Subcutaneous abdominal adipose tissue (tissue), 5 donors: ENCODE results near the gene COX6B1.
"Not testable (repeated sequence)": the region's sequence is repeated elsewhere in the genome, so short reads cannot be mapped to it uniquely, and the experiment has no call there.

Source experiments
- H3K27ac ChIP-seq: one replicate; pipeline ENCODE4 v1.7.0; 2013; ENCODE audit warnings: low read depth, mild to moderate bottlenecking, inconsistent platforms, low read length, moderate library complexity
- H3K27me3 ChIP-seq, 5 donors: one replicate each; pipeline ENCODE4 v1.7.0; 2013; ENCODE audit warnings: low read length in 5 of 5, inconsistent platforms in 1 of 5; ENCODE audit not compliant: control insufficient read depth in 5 of 5, insufficient read depth in 4 of 5
- H3K36me3 ChIP-seq, 5 donors: one replicate each; pipeline ENCODE4 v1.7.0; 2013; ENCODE audit warnings: low read length in 5 of 5; ENCODE audit not compliant: control insufficient read depth in 5 of 5, insufficient read depth in 5 of 5
- H3K4me1 ChIP-seq, 5 donors: one replicate each; pipeline ENCODE4 v1.7.0; 2013; ENCODE audit warnings: low read length in 5 of 5, mild to moderate bottlenecking in 3 of 5, moderate library complexity in 1 of 5; ENCODE audit not compliant: control insufficient read depth in 5 of 5, insufficient read depth in 5 of 5
- H3K4me3 ChIP-seq, 5 donors: one replicate each; pipeline ENCODE4 v1.7.0; 2013; ENCODE audit warnings: low read length in 5 of 5, low read depth in 1 of 5
- H3K9ac ChIP-seq, 5 donors: one replicate each; pipeline ENCODE4 v1.7.0; 2013; ENCODE audit warnings: low read length in 5 of 5, mild to moderate bottlenecking in 4 of 5, moderate library complexity in 3 of 5
- H3K9me3 ChIP-seq, 5 donors: one replicate each; pipeline ENCODE4 v1.7.0; 2013; ENCODE audit warnings: low read length in 5 of 5; ENCODE audit not compliant: control insufficient read depth in 5 of 5
- donor health status: healthy.
- donor health status: healthy.
- donor health status: healthy.
- donor health status: healthy.
- donor health status: healthy.

Gene COX6B1

DNA sequence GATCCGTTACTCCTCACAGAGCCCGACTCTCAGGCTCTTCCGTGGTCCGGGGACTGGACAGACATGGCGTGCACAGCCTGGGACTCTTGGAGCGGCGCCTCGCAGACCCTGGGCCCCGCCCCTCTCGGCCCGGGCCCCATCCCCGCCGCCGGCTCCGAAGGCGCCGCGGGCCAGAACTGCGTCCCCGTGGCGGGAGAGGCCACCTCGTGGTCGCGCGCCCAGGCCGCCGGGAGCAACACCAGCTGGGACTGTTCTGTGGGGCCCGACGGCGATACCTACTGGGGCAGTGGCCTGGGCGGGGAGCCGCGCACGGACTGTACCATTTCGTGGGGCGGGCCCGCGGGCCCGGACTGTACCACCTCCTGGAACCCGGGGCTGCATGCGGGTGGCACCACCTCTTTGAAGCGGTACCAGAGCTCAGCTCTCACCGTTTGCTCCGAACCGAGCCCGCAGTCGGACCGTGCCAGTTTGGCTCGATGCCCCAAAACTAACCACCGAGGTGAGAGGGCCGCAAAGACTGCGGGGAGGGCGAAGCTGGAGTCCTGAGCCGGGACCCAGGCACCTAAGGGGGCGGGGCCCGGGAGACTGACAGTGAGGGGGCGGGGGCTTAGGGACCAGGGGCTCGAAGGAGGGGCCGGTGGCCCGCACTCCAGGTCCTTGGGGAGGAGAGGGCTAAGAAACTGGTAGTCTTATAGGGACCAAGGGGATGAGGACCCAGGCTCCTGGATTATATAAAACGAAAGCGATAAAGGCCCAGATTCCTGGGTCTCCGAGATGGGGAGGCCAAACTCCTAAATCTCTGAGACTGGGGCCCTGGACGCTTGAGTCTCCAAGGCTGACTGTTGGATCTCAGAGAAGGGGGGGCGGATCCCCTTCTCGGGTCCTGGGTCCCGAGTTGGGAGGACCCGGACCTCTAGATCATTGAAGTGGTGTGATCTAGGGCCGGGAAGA, 4.6 kb upstream of the COX6B1 start:
- Histone ChIP-seq H3K4me3 (peak overlapping the region; percentile 73 to 88 (median 78)), H3K27ac (peak overlapping the region; percentile 85), H3K27me3 (no peaks in the 10 kb centered on the region), H3K9ac (peak overlapping the region; percentile 48 to 88 (median 78)), H3K9me3 (no peaks in the 10 kb centered on the region), H3K4me1 (peaks cover 3 to 65% (median 35%) of the 10 kb centered on the region in 5 donors), H3K36me3 (no peaks in the 10 kb centered on the region)

DNA sequence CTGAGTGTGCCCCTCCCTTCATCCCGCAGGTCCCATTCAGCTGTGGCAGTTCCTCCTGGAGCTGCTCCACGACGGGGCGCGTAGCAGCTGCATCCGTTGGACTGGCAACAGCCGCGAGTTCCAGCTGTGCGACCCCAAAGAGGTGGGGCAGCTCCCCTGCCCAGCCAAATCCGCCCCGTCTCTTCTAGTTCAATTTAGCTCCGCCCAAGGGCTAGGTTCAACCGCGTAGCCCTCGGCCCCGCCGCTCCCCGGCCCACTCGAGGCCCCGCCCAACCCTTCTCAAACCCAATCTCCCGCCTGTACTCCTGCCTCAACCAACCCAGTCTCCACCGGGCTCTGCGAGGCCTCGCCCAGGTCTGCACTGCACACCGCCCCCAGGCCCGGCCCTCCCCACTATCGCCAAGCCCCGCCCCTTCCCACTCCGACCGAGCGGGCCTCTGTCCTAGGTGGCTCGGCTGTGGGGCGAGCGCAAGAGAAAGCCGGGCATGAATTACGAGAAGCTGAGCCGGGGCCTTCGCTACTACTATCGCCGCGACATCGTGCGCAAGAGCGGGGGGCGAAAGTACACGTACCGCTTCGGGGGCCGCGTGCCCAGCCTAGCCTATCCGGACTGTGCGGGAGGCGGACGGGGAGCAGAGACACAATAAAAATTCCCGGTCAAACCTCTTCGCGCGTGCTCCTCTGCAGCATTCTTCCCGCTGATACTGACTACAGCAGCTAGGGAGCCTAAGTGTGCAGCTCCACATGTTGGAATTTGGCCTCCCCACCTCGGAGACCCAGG, 3.7 kb upstream of the COX6B1 start:
- Histone ChIP-seq H3K4me3 (peak overlapping the region; percentile 73 to 88 (median 78)), H3K9me3 (no peaks in the 10 kb centered on the region), H3K9ac (peak overlapping the region; percentile 48 to 88 (median 78)), H3K27me3 (no peaks in the 10 kb centered on the region), H3K27ac (peak overlapping the region; percentile 85), H3K36me3 (no peaks in the 10 kb centered on the region), H3K4me1 (peaks cover 8 to 68% (median 38%) of the 10 kb centered on the region in 5 donors)

DNA sequence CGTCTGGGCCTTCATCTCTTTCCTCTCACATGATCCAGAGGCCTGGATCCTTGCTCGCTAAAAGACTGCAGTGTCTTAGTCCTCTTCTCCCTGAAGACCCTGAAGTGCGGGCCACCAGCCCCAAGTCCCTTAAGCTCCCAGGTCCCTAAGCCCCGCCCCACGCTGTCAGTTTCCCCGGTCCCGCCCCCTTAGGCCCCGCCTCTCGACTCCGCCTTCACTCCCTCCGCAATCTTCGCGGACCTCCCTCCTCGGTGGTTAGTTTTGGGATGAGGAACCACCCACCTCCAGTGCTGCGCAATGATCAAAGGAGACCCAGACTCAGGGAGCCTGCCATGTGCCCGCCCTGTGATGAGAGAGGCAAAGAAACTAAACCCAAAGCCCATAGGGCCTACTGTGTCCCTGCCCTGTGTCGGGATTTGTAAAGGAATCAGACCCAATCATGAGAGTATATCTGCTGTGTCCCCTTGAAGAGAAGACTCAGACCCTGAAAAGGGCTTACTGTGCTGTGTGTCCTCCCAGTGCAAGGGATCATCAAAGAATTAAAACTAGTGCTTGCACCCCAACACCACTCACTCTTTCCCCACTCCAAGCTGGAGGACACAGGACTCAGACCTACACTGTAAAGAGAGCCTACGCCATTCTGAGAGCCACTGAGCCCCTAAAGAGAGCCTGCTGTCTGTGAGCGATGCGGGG, 3.0 kb upstream of the COX6B1 start:
- Histone ChIP-seq H3K4me1 (peaks cover 8 to 73% (median 45%) of the 10 kb centered on the region in 5 donors), H3K36me3 (no peaks in the 10 kb centered on the region)

DNA sequence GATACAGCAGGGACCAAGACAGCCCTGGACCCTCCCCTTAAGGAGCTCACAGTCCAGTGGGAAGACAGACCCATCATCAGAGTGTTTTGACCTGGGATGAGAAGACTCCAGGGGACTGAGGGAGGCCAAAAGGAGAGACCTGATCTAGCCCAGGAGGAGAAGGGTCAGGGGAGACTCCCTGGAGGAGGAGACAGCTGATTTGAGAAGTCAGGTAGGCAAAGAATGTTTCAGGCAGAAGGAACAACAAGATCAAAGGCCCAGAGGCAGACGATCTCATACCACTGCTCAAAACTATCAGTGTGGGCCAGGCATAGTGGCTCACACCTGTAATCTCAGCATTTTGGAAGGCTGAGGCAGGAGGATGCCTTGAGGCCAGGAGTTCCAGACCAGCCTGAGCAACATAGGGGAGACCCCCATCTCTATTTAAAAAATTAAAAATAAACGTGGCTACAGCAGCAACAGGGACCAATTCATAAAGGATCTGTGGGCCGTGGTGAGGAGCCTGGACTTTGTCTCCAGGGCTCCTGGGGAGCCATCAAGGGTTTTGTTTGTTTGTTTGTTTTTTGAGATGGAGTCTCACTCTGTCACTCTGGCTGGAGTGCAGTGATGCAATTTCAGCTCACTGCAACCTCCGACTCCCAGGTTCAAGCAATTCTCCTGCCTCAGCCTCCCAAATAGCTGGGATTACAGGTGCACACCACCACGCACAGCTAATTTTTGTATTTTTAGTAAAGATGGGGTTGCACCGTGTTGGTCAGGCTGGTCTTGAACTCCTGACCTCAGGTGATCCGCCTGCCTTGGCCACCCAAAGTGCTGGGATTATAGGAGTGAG, 2.2 kb upstream of the COX6B1 start:
- H3K4me1 ChIP-seq: peaks cover 8 to 76% (median 49%) of the 10 kb centered on the region in 5 donors
- H3K9me3 ChIP-seq: no peaks in the 10 kb centered on the region
- peak overlapping the region in 1 of 5 donors; percentile 67 for H3K4me3 ChIP-seq
- H3K36me3 ChIP-seq: peaks cover 0 to 6% (median 3%) of the 10 kb centered on the region in 5 donors
- H3K27me3 ChIP-seq: no peaks in the 10 kb centered on the region
- no peak overlapping the region for H3K9ac ChIP-seq
- no peak overlapping the region for H3K27ac ChIP-seq

More for the DNA sequence above, 3.0 kb upstream of the COX6B1 start:
- Histone ChIP-seq H3K9ac (peak overlapping the region; percentile 48 to 85 (median 72)), H3K9me3 (no peaks in the 10 kb centered on the region), H3K27ac (peak overlapping the region; percentile 85), H3K4me3 (peak overlapping the region; percentile 73 to 81 (median 78)), H3K27me3 (no peaks in the 10 kb centered on the region)

DNA sequence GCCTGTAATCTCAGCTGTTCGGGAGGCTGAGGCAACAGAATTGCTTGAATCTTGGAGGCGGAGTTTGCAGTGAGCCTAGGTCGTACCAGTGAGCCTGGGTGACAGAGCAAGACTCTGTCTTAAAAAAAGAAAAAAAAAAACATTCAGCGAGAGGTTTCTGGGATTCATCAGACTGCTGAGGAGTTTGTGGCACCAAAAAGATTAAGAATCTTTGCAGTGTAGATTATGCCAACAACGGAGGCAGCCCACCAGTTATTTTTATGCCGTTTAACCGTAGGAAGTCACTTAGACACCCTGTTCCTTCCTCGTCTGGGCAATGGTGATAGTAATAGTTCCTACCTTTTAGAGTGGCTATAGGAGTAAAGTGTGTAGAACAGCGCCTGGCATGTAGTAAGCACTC, 2.5 kb downstream of the COX6B1 start:
- no peak overlapping the region for H3K27ac ChIP-seq
- peaks cover 3 to 40% (median 29%) of the 10 kb centered on the region in 5 donors for H3K36me3 ChIP-seq
- no peak overlapping the region for H3K4me3 ChIP-seq
- no peak overlapping the region for H3K9ac ChIP-seq
- peaks cover 8 to 34% (median 21%) of the 10 kb centered on the region in 5 donors for H3K4me1 ChIP-seq
- no peaks in the 10 kb centered on the region for H3K9me3 ChIP-seq
- H3K27me3 ChIP-seq: no peaks in the 10 kb centered on the region

DNA sequence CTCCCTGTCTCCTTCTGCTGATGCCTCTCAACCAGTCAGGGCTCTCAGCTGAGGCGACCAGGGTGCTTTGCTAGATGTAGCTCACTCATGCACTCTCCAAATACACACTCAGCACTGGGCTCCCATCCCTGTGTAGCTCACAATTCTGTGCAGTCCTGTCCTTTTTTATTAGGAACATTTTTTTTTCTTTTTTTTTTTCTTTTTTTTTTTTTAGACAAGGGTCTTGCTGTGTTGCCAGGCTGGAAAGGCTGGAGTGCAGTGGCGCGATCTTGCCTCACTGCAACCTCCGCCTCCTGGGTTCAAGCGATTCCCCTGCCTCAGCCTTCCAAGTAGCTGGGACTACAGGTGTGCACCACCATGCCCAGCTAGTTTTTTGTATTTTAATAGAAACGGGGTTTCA, 6.7 kb downstream of the COX6B1 start:
- H3K27me3 ChIP-seq, H3K27ac ChIP-seq, H3K4me1 ChIP-seq, H3K4me3 ChIP-seq, H3K9ac ChIP-seq, H3K9me3 ChIP-seq: not testable (repeated sequence)
- H3K36me3 ChIP-seq: peaks cover 6 to 76% (median 57%) of the 10 kb centered on the region in 5 donors

DNA sequence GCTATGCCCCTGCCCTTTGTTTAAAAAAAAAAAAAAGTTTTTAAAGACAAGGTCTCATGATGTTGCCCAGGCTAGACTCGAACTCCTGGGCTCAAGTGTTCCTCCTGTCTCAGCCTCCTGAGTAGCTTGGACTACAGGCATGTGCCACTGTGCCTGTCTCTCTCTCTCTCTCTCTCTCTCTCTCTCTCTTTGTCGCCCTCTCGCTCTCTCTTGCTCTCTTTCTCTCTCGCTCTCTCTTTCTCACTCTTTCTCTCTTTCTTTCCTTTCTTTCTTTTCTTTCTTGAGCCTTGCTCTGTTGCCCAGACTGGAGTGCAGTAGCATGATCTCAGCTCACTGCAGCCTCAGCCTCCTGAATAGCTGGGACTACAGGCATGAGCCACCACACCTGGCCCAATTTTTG, 7.5 kb downstream of the COX6B1 start:
- Histone ChIP-seq H3K4me3 (no peak overlapping the region), H3K4me1 (peaks cover 0 to 3% (median 0%) of the 10 kb centered on the region in 5 donors), H3K27me3 (no peaks in the 10 kb centered on the region), H3K27ac (no peak overlapping the region), H3K9me3 (no peaks in the 10 kb centered on the region), H3K9ac (no peak overlapping the region), H3K36me3 (peaks cover 6 to 76% (median 60%) of the 10 kb centered on the region in 5 donors)

DNA sequence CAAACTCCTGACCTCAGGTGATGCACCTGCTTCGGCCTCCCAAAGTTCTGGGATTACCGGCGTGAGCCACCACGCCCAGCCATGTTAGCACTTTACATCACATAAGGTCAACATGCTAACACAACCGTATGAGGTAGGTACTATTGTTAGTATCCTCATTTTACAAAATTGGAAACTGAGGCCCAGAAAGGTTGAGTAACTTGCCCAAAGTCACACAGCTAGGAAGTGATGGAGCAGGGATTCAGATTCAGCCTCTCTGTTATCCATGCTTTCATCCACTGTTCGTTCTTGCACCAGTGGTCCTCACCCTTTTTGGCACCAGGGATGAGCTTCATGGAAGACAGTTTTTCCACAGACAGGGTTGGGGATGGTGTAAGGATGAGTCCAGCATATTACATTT, 8.6 kb downstream of the COX6B1 start:
- Histone ChIP-seq H3K27ac (no peak overlapping the region), H3K4me1 (peaks cover 0 to 4% (median 2%) of the 10 kb centered on the region in 5 donors), H3K4me3 (no peak overlapping the region), H3K36me3 (peaks cover 6 to 67% (median 59%) of the 10 kb centered on the region in 5 donors), H3K27me3 (no peaks in the 10 kb centered on the region), H3K9ac (no peak overlapping the region), H3K9me3 (no peaks in the 10 kb centered on the region)
